GM19372 (cell line): ENCODE measurements around the gene NCAN.
"Not testable (repeated sequence)": the region's sequence is repeated elsewhere in the genome, so short reads cannot be mapped to it uniquely, and the experiment has no call there.

ENCODE experiments used
- ATAC-seq: cut with Tn5 transposase; IDR thresholded peaks from one replicate; pipeline ENCODE4 v1.9.1; 2021; ENCODE audit warnings: mild to moderate bottlenecking, low read depth, moderate library complexity; ENCODE audit not compliant: unreplicated experiment

Gene NCAN

GRCh38 chr19:19223636-19224035 lies 11.9 kb downstream of the NCAN start:
- ATAC-seq = no peak

DNA sequence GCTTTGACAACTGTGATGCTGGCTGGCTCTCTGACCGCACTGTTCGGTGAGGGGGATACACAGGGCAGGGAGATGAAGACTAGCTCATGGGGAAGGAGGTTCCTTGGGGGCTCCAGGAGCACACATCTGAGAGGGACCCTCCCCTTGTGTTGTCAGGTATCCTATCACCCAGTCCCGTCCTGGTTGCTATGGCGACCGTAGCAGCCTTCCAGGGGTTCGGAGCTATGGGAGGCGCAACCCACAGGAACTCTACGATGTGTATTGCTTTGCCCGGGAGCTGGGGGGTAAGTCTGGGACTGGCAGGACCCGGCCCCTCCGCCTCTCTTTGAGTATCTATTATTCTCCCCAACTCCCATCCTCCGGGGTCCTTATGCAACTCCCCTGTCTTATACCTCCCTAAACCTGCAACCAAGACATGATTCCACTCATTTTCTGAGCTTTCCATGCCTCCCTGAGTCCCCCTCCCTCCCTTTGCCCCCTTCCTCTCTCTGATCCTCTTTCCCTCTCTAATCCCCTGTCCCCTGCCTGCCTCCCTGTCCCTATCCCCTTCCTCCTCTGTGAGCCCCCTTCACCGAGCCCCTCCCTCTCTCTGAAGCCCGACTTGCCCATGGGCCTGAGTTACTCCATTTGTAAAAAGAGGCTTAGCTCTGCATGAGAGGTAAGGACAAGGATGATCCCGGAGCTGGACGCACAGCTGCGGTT lies 12.5 kb downstream of the NCAN start:
- no peak for ATAC-seq

GRCh38 chr19:19224852-19225494 lies 13.2 kb downstream of the NCAN start:
- no peak for ATAC-seq

GRCh38 chr19:19226204-19226603 lies 14.4 kb downstream of the NCAN start:
- no peak for ATAC-seq

- no peak for ATAC-seq
These were observed 14.9 kb downstream of the NCAN start for GRCh38 chr19:19226663-19227062.

- no peak for ATAC-seq
These were observed 15.5 kb downstream of the NCAN start for GRCh38 chr19:19227217-19227616.

DNA sequence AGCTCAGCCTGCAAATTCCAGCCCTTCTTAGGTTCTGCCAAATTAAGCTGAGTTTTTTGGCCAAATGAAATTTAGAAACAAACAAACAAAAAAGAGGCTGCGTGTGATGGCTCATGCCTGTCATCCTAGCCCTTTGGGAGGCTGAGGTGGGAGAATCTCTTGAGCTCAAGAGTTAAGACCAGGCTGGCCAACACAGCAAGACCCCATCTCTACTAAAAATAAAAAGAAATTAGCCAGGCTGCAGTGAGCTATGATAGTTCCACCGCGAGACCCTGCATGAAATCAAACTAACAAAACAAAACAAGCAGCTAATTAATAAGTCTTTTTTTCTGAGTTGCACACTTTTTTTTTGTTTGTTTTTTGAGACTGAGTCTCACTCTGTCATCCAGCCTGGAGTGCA lies 17.9 kb downstream of the NCAN start:
- no peak for ATAC-seq

DNA sequence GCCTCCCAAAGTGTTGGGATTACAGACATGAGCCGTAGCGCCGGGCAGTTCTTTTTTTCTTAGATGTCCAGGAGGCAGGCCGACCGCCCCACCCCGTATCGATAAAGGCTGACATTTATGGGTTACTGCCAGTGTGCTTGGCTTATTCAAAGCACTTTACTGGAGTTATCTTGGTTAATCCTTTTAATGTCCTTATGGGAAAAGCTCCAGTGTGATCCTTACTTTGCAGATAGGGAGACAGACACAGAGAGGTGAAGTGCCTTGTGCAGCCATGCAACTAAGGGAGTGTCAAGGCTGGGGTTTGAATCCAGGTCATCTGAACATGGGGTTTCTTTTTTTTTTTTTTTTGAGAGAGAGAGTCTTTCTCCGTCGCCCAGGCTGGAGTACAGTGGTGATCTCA lies 19.2 kb downstream of the NCAN start:
- ATAC-seq = no peak

- ATAC-seq = no peak
These were observed 20.5 kb downstream of the NCAN start for GRCh38 chr19:19232261-19232721.

- ATAC-seq = no peak
These were observed 22.6 kb downstream of the NCAN start for GRCh38 chr19:19234220-19234816.

GRCh38 chr19:19236173-19236572 lies 24.4 kb downstream of the NCAN start:
- ATAC-seq = no peak

DNA sequence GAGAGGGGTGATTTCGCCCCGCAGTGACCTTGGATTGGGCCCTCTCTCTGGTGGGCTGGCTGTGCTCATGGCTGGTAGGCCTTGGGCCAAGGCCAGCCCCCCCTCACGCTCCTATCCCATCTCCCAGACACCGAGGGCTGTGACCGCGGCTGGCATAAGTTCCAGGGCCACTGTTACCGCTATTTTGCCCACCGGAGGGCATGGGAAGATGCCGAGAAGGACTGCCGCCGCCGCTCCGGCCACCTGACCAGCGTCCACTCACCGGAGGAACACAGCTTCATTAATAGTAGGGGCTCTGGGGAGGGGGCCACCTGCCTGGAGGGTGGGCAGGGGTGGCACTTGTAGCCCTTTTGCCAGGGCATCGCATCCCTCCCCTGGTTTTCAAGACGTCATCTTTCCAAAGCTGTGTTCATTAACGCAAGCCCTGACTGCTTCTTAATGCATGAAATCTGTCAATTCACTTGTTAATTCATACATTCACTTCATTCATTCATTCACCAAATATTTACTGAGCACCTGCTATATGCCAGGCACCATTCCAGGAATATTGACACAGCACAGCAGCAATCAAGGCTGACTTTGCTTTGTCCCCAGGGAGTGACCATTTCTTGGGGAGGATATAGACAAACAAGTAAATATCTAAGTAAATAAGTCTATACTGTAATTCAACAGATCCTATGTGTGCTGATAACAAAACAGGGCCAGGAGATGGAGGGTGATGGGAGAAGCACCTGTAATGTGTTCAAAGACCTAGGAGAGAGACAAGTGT lies 26.6 kb downstream of the NCAN start:
- no peak for ATAC-seq

- ATAC-seq = no peak
These were observed 27.9 kb downstream of the NCAN start for GRCh38 chr19:19239675-19240074.

DNA sequence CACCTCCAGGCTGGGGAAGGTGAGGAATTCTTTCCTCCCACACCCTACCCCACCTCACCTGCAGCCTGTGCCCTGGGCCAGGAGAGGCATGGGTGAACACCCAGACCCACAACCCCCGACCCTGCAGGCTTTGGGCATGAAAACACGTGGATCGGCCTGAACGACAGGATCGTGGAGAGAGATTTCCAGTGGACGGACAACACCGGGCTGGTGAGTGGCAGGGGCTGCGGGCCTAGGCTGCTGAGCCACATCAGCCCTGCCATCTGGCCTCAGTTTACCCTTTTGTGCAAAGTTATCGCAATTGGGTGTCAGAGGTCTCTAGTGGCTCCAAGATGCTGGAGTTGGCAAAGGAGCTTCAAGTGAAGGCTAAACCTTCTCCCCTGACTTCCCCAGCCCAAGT lies 28.7 kb downstream of the NCAN start:
- no peak for ATAC-seq

DNA sequence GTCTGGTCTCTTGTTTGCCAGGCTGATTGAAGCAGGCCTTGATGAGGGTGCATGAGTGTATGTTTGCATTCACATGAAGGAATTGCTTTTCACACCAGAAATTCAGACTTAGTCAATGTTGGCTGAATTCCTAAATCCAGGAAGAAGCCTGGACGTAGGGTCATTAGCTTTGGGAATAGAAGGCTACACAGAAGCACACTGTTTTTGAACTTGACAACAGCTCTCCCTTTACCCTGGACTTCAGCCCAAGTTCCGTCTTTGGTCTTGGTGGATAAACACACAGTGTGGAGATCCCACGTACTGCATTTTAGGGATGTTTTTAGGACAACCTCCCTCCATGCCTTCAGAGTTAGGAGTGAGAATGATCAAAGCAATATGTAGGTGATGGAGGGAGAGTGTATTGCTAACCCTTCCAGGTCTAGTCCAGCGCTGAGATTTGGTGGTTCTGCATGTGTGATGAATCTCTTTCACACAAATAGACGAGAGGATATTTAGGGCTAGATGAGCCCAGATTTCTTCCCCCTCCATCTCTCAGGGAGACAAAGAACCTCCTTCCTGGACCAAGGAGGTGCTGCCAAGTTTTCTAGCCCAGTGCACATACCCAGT lies 38.5 kb downstream of the NCAN start:
- ATAC-seq = no peak

GRCh38 chr19:19253409-19253808 lies 41.7 kb downstream of the NCAN start:
- not testable (repeated sequence) for ATAC-seq

- ATAC-seq = no peak
These were observed 44.6 kb downstream of the NCAN start for GRCh38 chr19:19256072-19256969.

DNA sequence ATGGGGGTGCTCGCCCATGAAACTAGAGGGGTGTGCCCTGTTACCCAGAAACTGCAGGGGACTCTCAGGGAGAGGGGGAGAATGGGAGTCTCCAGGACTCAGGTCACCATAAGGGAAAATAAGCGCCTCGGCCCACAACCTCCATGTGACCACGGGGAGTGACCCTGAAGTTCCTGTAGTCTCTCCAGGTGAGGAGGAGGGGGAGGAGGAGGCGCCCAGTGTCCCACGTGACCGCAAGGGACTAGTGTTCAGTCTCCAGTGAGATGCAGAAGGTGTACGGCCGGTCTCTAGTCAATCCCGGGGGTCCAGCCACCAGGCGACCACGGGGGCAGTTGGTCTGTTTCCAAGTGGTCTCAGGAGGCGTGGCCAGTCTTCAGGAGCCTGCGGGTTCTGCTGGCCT lies 45.4 kb downstream of the NCAN start:
- no peak for ATAC-seq

DNA sequence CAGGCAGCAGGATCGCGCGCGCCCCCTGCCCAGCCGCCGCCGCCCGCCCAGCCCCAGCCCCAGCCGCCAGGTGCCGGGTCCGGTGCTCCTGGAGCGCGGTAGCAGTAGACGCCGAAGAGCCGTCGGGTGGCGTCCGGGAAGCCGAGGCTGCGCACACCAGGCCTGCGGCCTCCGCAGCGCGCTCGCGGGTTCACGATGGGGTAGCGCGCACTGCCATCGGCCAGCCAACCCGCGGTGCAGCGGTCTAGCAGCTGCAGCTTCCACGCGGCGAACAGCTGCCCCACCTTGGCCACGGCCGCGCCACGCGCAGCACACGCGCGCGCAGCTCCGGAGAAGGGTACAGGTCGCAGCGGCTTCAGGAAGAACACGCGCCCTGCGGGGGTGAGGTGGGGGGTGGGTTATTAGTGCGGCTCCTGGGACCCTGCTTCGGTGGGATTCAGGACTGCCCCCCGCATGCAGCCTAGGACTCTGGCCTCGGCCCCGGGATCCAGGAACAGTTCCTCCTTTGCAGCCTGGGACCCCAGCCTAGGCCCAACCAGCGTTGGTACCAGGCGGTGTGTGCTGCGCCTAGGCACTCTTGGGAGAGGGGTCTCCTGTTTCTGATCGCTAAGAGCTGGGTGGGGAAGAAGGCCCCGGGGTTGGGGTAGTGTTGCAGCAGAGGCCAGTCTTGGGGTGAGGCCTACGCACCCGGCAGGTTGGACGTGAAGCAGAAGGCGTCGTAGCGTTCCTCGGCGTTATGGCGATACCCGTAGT lies 46.3 kb downstream of the NCAN start:
- no peak for ATAC-seq
